CD4-positive, alpha-beta T cell treated with Interleukin-10 for 1 hour (primary cell): ENCODE data around the gene FSD2.
"Not testable (repeated sequence)": the region's sequence is repeated elsewhere in the genome, so short reads cannot be mapped to it uniquely, and the experiment has no call there.

ENCODE experiments used
- DNase-seq: peaks from one replicate; pipeline ENCODE4 v3.0.0-alpha.2; 2020

FSD2 gene

DNA sequence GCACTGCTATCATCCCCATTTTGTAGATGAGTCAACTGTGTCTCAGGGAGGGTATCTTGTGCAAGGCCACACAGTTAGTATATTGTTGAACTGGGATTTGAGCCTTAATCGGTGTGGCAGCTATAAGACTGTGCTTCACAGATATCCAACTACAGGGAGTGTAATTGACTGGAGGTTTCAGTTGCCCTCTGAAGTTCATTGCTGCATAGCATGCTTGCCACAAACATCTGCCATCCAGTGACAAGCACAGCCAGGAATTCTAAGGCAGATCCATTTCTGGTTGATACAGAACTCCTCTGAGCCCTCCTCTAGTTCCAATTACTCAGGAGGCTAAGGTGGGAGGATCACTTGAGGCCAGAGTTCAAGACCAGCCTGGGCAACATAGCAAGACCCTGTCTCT lies 16.4 kb downstream of the FSD2 start:
- DNase-seq: no peak

DNA sequence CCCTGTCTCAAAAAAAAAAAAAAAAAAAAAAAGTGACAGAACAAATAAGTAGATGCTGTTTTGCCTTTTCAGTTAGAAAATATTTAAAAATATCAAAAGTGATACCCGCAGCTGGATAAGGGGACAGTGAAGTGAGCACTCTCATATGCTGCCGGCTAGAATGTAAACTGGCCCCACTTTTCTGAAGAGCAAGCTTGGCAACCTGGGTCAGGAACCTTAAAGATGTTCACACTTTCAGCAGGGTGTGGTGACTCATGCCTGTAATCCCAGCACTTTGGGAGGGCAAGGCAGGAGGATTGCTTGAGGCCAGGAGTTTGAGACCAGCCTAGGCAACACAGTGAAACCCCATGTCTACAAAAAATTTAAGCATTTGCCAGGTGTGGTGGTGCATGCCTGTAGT lies 17.4 kb downstream of the FSD2 start:
- DNase-seq: no peak

DNA sequence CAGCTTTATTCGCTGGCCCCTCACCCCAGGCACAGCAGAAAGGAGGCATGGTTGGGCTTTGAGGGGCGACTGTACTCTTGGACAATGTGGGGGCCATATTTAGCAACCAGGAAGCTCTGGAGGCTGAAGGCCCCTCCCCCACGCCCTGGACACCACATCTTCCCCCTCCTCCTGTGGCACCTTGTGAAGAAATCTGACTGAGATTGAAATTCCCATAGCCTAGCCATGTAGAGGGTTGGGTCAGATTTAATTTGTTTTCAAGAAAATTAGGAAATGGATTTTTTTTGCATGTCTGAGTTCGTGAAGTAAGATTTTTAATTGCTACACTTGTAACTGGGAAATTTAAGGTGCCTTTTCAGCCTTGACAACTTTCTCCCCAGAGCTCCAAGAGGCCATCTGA lies 24.5 kb downstream of the FSD2 start:
- no peak for DNase-seq

DNA sequence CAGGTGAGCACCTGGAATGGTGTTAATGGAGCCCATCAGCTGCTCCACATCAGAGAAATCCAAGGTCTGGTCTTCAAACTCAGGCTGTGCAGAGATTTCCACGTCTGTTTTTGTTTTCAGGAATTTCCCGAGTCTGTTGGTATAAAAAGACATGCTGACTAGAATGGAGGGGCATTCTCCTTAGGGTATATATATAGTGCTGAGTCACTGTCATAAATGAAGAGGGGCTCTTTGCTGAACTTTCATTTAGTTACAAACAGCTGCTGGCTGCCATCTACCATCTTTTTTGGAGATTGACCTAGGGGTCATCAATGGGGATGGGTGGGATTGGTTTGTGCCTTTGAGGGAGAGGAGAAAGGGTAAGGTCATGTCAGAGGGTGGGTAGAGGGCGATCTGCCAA lies 27.1 kb downstream of the FSD2 start:
- no peak for DNase-seq

DNA sequence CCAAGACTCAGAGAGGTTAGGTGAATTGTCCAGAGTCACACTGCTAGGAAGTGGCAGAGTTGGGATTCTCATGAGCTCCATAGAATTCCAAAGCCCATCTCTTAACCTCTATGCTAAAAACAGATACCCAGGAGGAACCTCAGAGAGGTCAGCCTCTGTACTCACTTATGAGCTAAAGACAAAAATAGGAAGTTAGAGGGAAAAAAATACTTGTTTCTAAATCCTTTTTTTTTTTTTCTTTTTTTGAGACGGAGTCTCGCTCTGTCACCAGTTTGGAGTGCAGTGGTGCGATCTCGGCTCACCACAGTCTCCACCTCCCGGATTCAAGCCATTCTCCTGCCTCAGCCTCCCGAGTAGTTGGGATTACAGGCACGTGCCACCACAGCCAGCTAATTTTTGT lies 31.4 kb downstream of the FSD2 start:
- DNase-seq: no peak

DNA sequence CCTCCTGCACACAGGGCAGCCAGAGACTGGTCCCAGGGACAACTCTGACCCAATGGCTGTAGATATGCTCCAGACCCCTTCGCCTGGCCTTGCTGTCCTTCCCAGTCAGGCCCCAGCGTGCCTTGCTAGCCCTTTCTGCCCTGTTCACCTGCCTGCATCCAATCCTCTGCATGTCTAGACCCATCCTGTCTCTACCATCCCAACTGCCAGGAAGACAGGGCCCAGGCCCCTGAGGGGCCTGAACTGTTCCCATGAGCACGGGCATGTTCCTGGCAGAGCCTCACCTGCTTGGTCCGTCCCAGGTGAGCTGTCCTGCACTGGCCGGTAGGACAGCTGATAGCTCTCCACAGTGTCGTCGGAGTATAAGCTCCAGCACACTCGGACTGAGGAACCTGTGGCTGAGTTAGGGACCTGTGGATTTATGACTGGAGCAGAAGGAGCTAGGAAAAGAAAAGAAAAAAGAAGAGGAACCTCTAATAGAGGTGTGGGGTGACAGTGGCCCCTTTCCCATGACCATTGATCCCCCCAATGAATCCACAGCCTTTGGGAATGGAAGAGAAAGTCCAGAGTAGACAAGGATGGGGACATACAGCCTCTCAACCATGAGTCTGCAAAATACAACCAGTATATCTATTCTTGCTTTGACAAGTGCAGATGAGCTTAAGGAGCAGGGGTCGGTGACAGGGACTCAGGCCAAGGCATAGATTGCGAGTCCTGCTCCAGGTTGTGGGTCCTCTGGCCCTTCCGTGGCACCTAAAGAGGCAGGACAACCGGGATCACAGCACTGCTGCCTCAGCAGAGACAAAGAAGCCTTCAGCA lies 33.9 kb downstream of the FSD2 start:
- DNase-seq: no peak

DNA sequence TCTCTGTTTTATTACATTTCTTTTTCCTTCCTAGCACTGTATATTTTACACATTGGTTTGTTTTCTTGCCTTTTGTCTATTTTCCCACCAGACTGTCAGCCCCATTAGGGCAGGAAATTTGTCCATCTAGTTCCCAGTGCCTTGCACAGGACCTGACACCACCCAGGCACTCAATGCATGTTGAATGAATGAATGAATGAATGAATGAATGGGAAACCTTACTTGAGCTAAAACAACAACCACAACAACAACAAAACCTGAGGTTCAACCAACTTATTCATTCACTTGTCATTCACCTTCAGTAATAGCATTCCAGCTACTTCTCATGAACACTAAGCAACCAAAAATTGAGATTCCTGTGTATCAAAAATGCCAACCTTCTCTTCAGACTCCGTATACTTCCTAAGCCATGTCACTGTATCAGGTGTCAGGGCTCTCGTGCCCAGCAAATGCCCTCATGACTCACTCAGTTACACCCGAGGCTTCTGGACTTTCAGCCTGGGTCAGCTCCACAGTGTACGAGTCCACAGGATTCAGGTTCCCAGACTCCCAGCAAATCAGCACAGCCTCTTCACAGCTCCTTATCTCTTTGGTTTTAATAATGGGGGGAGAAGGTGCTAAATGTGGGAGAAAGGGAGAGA lies 37.3 kb downstream of the FSD2 start:
- no peak for DNase-seq

DNA sequence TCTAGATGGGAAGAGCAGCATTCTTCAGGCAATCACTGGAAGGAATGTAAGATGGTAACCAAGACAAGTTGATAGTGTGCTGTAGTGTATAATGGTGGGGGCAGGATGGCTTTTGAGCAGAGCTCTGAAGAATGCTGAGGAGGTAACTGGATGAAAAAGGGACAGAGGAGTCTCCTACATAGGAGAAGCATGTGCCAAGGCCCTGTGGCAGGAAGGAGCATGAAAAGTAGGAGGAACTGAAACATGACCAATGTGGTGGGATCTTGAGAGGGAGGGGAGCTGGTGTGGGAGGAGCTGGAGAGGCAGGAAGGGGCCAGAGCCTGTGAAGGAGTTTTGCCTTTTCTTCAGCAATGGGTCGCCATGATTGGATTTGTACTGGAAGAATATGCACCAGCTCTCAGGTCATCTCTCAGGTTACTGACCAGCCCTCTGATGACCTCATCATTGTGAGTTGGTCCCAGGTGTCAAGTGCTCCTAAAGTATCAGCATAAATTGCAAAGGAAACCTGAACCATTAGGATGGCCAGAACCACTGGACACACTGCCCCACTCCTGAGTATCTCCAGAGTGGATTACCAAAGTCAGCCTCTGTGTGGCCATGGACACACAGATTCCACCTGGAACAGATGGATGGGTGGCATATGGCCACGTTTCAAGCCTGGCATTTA lies 38.6 kb downstream of the FSD2 start:
- DNase-seq: no peak

DNA sequence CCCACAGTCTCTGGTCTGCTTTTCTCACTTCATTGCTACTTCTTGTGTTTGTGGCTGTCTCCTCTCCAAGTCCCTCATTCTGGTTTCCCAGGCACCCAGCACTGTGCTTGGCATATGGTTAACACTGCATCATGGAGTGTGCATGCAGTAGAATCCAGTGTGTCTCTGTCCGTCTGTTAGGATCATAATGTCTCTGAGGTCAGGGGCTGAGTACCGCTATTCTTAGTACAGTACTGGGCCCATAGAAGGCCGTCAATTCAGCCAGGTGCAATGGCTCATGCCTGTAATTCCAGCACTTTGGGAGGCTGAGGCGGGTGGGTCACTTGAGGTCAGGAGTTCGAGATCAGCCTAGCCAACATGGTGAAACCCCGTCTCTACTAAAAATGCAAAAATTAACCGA lies 39.7 kb downstream of the FSD2 start:
- not testable (repeated sequence) for DNase-seq

DNA sequence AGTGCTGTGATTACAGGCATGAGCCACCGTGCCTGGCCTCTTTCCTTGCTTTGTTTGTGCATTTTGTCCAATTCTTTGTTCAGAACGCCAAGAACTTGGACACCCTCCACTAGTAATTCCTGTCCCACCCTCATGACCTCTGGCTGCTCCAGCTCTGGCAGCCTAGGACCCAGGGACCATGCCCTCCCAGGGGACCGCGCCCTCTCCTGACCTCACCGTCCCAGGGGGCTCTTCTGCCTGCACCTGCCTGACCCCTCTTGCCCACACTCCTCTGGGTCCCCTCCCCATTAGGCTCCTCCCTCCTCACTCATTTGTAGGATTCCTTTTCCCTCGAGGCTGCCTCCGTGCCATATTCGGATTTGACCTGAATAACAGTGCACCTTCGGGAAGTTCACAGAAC lies 41.1 kb downstream of the FSD2 start:
- no peak for DNase-seq

DNA sequence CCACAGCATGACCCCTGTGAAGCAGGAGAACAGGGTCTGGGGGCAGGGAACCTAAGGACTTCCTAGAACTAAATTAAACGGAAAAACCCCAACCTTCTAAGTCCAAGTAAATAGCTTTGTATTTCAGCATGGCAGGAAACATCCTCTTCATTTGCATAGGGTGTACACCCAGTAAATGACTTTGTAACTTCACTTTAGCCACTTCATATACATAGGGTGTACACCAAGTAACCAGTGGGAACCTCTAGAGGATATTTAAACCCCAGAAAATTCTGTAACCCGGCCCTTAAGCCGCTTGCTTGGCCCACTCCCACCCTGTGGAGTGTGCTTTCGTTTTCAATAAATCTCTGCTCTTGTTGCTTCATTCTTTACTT lies 41.8 kb downstream of the FSD2 start:
- no peak for DNase-seq

DNA sequence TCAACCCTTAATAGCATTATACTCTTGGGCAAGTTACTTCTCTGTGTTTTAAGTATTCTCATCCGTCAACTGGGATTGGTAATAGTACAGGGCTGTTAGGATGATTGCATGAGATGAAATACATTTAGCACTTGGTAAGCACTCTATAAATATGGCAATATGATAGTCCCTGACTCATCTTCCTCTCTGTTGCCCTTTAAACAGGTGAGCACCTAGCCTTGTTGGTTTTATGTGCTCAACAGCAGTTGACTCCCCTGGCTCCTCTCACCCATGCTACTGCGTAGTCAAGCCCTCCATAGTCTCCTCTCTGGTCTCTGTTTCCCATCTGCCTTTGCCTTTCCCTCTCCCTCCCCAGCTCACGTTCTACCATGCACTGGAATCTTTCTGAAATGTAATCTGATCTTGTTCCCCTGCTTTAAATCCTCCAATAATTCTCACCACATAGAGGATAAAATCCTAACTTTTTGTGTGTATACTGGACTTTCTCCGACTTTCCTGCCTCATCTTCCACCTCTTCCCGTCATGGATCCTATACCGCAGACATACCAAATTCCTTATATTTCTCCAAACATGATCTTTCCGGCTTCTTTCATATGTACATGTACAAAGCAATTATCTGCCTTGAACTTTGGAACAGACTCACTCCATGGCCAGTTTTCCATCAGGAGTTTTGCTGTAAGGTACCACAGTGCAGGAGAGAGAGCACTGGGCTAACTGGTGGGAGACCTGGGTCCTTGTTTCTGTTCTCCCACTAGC lies 42.3 kb downstream of the FSD2 start:
- DNase-seq: no peak

DNA sequence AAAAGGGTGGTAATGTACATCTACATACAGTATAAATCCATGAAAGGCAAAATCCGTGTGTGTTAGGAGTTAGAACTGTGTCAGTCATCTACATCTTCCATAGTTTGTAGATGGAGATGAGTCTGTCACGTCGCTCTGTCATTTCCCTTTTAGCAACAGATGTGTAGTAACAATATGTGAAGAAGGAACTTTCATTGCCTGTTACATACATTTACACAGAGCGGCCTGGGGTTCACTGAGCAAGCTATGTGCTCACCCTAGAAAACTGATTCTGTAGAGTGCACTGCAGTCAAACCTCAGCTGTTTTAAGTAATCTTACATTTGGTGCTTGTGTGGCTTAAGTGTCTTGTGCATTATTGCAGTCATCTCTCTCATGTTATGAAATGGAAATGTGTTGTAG lies 54.6 kb downstream of the FSD2 start:
- no peak for DNase-seq

DNA sequence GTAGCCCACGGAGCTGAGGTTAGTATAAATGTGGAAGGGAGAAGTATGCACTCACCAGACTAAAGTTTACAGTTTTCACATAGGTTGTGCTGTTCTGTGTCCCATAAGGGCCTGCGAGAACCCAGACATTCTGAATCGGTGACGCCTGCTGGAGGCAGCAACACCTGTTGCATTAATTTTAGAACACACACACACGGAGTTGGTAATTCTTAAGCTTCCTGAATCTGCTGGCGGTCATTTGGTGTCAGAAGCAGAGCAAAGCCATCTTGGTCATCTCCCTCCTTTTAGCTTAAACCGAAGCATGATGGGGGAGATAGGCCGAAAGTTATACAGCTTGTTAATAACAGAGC lies 55.1 kb downstream of the FSD2 start:
- DNase-seq: no peak

DNA sequence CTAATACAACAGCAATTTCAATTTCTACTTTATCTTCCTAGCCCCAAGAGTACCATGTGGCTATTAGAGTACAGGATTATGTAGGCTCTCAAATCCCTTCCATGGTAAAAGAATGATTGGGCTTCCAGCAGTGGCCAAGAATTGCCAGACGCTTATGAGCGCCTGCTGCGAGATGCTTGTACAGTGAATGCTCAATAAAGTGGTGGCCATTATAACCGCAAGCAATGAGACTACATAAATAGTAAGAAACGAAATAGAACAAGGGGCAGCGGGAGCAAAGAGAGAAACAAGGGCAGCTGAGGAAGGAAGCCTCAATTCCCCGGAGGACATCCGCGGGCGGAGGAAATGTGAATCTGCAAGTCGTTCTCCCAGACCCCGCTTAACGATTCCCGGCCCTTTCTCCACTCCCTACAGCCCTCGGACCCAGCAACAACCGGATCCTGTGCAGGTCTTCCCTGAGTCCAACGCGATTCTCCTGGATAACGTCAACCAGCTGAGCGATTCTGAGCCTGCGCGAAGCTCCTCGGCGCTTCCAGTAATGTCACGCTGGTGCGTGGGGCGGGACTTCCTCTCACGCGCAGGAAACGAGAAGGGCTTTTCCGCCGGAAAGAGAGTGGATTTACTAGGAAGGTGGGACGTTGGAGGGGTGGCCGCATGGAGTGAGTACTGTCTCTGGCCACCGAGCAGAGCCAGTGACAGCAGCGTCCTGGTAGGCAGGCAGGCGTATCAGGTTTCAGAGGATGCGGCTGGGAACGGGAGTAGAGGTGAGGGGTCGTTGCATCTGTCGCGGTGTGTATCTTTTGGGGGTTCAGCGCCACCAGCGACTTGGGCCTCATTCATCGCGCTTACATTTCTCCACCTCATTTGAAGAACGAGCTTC lies 55.7 kb downstream of the FSD2 start:
- peak; percentile 85 for DNase-seq

DNA sequence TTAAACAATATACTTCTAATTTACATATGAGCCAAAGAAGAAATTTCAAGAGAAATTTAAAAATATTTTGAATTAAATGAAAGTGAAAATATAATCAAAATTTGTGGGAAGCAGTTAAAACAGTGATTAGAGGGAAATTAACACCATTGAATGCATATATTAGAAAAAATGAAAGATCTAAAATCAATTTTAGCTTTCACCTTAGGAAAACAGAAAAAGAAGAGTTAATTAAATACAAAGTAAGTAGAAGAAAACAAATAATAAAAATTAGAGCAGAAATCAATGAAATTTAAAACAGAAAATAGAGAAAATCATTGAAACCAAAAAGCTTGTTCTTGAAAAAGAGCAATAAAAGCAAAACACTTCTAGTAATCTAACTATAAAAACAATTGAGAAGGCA lies 57.6 kb downstream of the FSD2 start:
- DNase-seq: no peak

DNA sequence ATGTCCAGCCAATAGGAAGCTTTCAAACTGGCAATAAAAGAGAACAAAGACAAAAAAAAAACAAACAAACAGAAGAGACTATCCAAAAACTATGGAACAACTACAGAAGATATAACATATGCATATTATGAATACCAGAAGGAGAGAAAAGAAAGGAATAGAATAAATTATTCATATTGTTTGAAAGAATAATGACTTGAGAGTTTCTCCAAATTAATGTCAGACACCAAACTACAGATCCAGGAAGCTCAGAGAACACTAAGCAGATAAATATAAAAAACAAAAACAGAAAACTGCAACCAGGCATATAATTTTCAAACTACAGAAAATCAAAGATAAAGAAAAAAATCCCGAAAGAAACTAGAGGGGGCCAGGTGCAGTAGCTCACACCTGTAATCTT lies 62.1 kb downstream of the FSD2 start:
- DNase-seq: no peak

DNA sequence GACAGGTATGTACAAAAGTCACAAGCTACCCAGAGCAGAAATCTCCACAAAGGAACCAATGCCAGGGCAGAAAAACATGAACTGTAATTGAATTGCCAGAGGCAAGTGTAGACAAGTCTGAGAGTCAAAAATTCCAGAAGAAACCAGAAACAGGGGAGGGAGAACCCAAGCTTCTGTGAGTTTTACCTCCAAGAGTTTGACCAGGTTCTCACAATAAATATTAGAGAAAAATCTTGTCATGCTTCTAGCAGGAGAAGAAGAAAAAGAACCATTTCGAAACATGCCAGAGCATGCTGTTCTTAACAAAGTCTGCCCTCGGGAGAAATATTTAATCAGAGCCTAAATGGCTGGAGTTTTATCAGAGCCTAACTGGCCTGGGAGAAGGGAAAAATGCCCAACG lies 63.7 kb downstream of the FSD2 start:
- DNase-seq: no peak

DNA sequence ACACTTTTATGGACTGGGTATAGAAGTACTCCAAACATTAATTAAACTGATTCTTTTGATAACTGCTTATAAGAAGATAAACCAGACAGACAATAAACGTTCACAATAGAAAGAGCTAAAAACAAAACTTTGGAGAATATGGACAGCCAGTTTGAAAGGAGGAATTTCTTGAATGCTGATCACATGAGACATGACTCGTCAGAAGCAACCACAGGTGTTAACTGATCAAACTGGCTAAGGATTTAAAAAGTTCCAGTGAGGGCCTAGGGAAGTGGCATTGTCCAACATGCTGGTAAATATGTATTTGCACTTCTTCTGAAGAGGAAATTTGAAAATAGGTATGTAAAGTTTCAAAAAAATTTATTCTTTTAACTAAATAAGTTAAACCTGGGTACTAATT lies 66.8 kb downstream of the FSD2 start:
- DNase-seq: no peak

DNA sequence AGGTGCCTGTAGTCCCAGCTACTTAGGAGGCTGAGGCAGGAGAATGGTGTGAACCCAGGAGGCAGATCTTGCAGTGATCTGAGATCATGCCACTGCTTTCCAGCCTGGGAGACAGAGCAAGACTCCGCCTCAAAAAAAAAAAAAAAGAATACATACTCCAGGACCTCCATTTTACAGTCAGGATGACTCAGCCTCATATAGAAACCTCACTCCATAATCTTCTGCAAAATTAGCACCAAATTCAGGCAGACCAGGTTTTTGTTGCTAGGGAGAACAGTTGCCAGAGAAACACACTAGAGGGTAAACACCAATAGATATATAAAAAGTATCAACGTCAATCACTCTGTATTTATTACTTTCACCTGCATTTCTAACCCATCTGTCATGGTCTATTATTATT lies 67.9 kb downstream of the FSD2 start:
- DNase-seq: no peak

DNA sequence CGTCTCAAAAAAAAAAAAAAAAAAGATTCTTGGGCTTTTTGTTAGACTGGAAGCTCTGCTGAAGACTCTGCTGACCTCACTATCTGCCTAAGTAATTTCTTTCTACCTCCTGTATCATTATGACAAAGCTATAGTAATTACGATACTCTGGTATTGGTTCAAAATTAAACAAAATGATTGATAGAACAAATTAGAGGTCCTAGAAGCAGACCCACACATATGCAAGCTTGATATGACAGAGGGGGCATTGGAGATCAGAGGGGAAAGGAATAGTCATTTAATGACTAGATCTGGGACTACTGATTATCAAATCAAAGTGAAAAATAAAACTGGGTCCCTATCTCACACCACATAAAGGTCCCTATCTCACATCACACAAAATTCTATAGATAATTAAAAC lies 74.3 kb downstream of the FSD2 start:
- DNase-seq: no peak

DNA sequence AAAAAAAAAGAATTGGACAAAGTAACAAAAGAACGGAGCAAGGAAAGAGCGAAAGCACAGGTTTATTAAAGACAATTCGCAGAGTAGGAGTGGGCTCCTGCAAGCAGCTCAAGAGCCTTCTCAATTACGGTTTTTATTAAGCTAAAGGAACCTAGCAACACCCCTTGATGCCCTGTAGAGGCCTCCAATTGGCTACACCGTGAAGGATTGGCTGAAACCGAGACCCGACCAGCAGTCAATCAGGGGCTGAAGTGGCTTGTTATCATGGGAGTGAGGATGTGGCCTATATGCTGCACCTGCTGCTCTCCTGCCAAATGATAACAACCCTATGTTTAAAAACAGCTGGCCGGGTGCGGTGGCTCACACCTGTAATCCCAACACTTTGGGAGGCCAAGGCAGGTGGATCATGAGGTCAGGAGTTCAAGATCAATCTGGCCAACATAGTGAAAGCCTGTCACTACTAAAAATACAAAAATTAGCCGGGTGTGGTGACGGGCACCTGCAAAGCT lies 75.8 kb downstream of the FSD2 start:
- no peak for DNase-seq

DNA sequence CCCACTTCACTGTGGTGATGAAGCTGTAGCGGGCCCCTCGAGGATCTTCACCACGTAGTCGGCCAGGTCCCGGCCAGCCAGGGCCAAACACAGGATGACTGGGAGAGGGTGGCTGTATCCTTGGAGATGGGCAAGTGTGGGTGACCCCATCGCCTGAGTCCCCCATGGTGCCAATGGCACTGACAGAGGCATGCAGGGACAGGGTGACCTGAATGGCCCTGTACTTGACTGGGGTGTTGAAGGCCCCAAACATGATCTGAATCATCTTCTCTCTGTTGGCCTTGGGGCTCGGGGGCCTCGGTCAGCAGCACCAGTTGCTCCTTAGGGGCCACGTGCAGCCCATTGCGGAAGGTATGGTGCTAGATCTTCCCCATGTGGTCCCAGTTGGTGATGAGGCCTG lies 79.1 kb downstream of the FSD2 start:
- no peak for DNase-seq
